Fibroblast of the aortic adventitia (primary cell): Measurements from ENCODE around the gene GPR108. TPM values are rescaled to one million over a fixed set of nuclear protein-coding genes. Genes with fewer than 3 reads are reported as not detected.
A peak's percentile ranks its signal among the peaks of the same experiment; 100 is the strongest.

Experiments used
- DNase-seq: peaks from one replicate; pipeline ENCODE4 v3.0.0-alpha.2; 2010; ENCODE audit warnings: low read depth
- H3K4me3 ChIP-seq: 2 replicates; pipeline ENCODE4 v1.5.1; 2011; ENCODE audit warnings: low read depth, mild to moderate bottlenecking, control low read depth, low read length, moderate library complexity
- CTCF ChIP-seq: IDR thresholded peaks from 2 replicates; pipeline ENCODE4 v1.5.1; 2011; ENCODE audit warnings: mild to moderate bottlenecking, low read length, control low read depth, inconsistent platforms; ENCODE audit not compliant: insufficient read depth
- total RNA-seq: library from RNA; depleted of rRNA; stranded (reverse); fragments of >200 nt; gene quantifications from 2 replicates; pipeline ENCODE4 v1.2.3, GENCODE V29; 2012; ENCODE audit warnings: low replicate concordance

Gene GPR108
- total RNA-seq, 1 donor: 32.5 TPM

- H3K4me3 ChIP-seq: no peak overlapping the region
- TF ChIP-seq CTCF: no peak
- DNase-seq: peak; percentile 76
Measured at GRCh38 chr19:6723108-6723618, 14.2 kb downstream of the GPR108 start.

DNA sequence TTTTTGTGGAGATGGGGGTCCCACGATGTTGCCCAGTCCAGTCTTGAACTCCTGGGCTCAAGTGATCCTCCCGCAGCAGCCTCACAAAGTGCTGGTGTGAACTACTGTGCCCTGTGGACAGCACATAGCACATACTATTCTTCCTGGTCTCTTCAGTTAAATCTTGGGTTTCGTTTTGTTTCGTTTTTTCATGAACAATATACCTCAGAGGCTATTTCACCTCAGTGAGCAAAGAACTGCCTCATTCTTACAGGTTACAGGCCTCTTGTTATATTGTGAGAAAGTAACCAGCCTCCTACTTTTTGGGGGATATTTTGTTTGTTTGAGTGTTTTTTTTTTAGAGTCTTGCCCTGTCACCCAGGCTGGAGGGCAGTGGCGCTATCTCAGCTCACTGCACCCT, 15.6 kb downstream of the GPR108 start:
- no peak for TF ChIP-seq CTCF
- no peak for DNase-seq
- no peak overlapping the region for H3K4me3 ChIP-seq

DNA sequence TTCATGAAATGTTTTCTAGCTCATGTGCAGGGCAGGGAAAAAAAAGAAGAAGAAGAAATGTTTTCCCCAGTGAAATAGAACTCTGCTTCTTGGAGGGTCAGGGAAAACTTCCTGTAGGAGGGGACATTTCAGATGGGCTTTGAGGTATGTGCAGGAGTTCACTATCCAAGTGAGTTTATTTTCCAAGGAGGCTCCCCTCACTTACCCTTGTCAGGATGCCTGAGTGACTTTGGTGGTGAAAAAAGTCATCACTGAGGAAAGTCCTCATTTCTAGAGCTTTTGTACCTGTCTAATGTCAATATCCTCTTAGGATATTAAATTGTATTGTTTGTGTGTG, 16.3 kb downstream of the GPR108 start:
- no peak for TF ChIP-seq CTCF
- no peak overlapping the region for H3K4me3 ChIP-seq
- no peak for DNase-seq

GRCh38 chr19:6720369-6721137, 16.8 kb downstream of the GPR108 start, which contains the start of gene C3:
TSS of gene C3 (minus strand) at chr19:6720650. CDS start at chr19:6720589, 61 bp downstream.
- no peak for TF ChIP-seq CTCF
- H3K4me3 ChIP-seq: peak within 1 kb of the TSS; percentile 70
- DNase-seq: peak; percentile 92

GRCh38 chr19:6719992-6720368, 17.4 kb downstream of the GPR108 start:
- H3K4me3 ChIP-seq: peak overlapping the region; percentile 70
- no peak for DNase-seq
- no peak for TF ChIP-seq CTCF

- peak overlapping the region; percentile 70 for H3K4me3 ChIP-seq
- no peak for DNase-seq
- no peak for TF ChIP-seq CTCF
Measured at GRCh38 chr19:6719540-6719861, 17.9 kb downstream of the GPR108 start.
